GM06990 (cell line): ENCODE results near the gene ADCY9.

Experiments
- DNase-seq: peaks from one replicate; pipeline ENCODE4 v3.0.0-alpha.2; 2011; ENCODE audit not compliant: insufficient read length; ENCODE audit errors: extremely low read depth
- H3K27me3 ChIP-seq: replicated peaks from 2 replicates; pipeline ENCODE4 v1.6.0; 2011; ENCODE audit warnings: low read length; ENCODE audit not compliant: control insufficient read depth, insufficient read depth
- H3K36me3 ChIP-seq: 2 replicates; pipeline ENCODE4 v1.5.1; 2011; ENCODE audit warnings: low read length; ENCODE audit not compliant: control insufficient read depth, insufficient read depth
- H3K4me3 ChIP-seq: replicated peaks from 2 replicates; pipeline ENCODE4 v1.5.1; 2011; ENCODE audit warnings: low read depth, mild to moderate bottlenecking, control low read depth, low read length
- CTCF ChIP-seq: IDR thresholded peaks from 2 replicates; pipeline ENCODE4 v1.5.1; 2011; ENCODE audit warnings: low read length, control low read depth, mild to moderate bottlenecking, inconsistent platforms; ENCODE audit not compliant: insufficient read depth, poor library complexity, severe bottlenecking

The ADCY9 gene

GRCh38 chr16:3924763-3925162, 191.5 kb downstream of the ADCY9 start:
- Histone ChIP-seq H3K36me3 (no peaks in the 10 kb centered on the region), H3K27me3 (no peaks in the 10 kb centered on the region), H3K4me3 (no peak overlapping the region)
- TF ChIP-seq CTCF = no peak
- DNase-seq = no peak

- TF ChIP-seq CTCF = no peak
- Histone ChIP-seq H3K36me3 (no peaks in the 10 kb centered on the region), H3K4me3 (no peak overlapping the region), H3K27me3 (no peaks in the 10 kb centered on the region)
- DNase-seq = no peak
These were observed 194.0 kb downstream of the ADCY9 start for GRCh38 chr16:3922241-3922640.

GRCh38 chr16:3920206-3920605, 196.0 kb downstream of the ADCY9 start:
- DNase-seq = no peak
- Histone ChIP-seq H3K27me3 (no peaks in the 10 kb centered on the region; the same call in 1 of the 2 replicates), H3K4me3 (no peak overlapping the region)

GRCh38 chr16:3919413-3919812, 196.8 kb downstream of the ADCY9 start:
- H3K27me3 ChIP-seq = no peaks in the 10 kb centered on the region; the same call in none of the 2 replicates
- no peak for DNase-seq
- no peak for TF ChIP-seq CTCF
- no peaks in the 10 kb centered on the region for H3K36me3 ChIP-seq
- no peak overlapping the region for H3K4me3 ChIP-seq

More at GRCh38 chr16:3920206-3920605, 196.0 kb downstream of the ADCY9 start:
- no peaks in the 10 kb centered on the region for H3K36me3 ChIP-seq
- no peak for TF ChIP-seq CTCF

GRCh38 chr16:3915426-3916260, 200.6 kb downstream of the ADCY9 start:
- H3K36me3 ChIP-seq = no peaks in the 10 kb centered on the region
- TF ChIP-seq CTCF = no peak
- no peak for DNase-seq
- no peak overlapping the region for H3K4me3 ChIP-seq
- H3K27me3 ChIP-seq = no peaks in the 10 kb centered on the region; the same call in none of the 2 replicates
